Body of pancreas (tissue), 4 donors: Measurements from ENCODE around the gene GCH1. TPM values are rescaled to one million over a fixed set of nuclear protein-coding genes. Genes with fewer than 3 reads are reported as not detected.

Experiments used
- ATAC-seq: fragments of 150-250 bp; one replicate; pipeline ENCODE4 v1.9.1; 2016
- DNase-seq, 4 donors: peaks; one replicate each; pipeline ENCODE4 v3.0.0-alpha.2; 2019
- H3K27ac ChIP-seq, 4 donors: fragments of 200-600 bp; sonication (generic); 1 replicate in 3 of 4; 2 replicates in 1 of 4; pipeline versions ENCODE4 v1.5.1 to v1.6.1; 2016 to 2019; ENCODE audit warnings: mild to moderate bottlenecking in 1 of 4, mixed read lengths in 1 of 4, moderate library complexity in 1 of 4
- H3K27me3 ChIP-seq, 2 donors: fragments of 200-600 bp; sonication (generic); one replicate each; pipeline ENCODE4 v1.6.0; 2016; ENCODE audit warnings: mild to moderate bottlenecking in 1 of 2
- H3K36me3 ChIP-seq, 2 donors: fragments of 200-600 bp; sonication (generic); replicated peaks in 1 of 2; 2 replicates each; pipeline ENCODE4 v1.5.1; 2016; ENCODE audit warnings: low read depth in 2 of 2; ENCODE audit not compliant: insufficient read depth in 1 of 2
- H3K4me1 ChIP-seq: fragments of 200-600 bp; sonication (generic); one replicate; pipeline ENCODE4 v1.6.0; 2016
- H3K4me3 ChIP-seq, 2 donors: fragments of 200-600 bp; sonication (generic); 1 replicate in 1 of 2; 2 replicates in 1 of 2; pipeline ENCODE4 v1.5.1; 2016 to 2019
- H3K9me3 ChIP-seq, 3 donors: fragments of 200-600 bp; sonication (generic); 1 replicate in 2 of 3; 2 replicates in 1 of 3; pipeline ENCODE4 v1.5.1; 2016
- POLR2A ChIP-seq, 3 donors: fragments of 450-650 bp; IDR thresholded peaks; one replicate each; pipeline ENCODE4 v1.6.1; 2016; ENCODE audit warnings: antibody characterized with exemption in 3 of 3, mild to moderate bottlenecking in 2 of 3
- WGBS, 2 donors: methylation state at CpG; one replicate each; pipeline ENCODE4 v1.1.5; 2017; 5-methylcytosine and 5-hydroxymethylcytosine counted together
- intact Hi-C: fragments of 100-400 bp; cut with DNase I; formaldehyde crosslinking; loops from one replicate; pipeline ENCODE4 v1.15.1; 2023
- total RNA-seq, 2 donors: library from RNA; depleted of rRNA; stranded (reverse); fragments of >200 nt; gene quantifications; one replicate each; pipeline ENCODE4 v1.1.0, GENCODE V29; 2016
- TF ChIP-seq, protein P1 (sequence below), 7 experiments: fragments of 450-650 bp in 4 of 7; fragments of 200-600 bp in 3 of 7; sonication (generic) in 3 of 7; IDR thresholded peaks; one replicate each; pipeline ENCODE4 v1.5.1; 2016 to 2019; ENCODE audit warnings: antibody characterized with exemption in 7 of 7

Gene GCH1
- total RNA-seq, 2 donors from 2014 or later = 6.0 to 11.9 TPM

DNA sequence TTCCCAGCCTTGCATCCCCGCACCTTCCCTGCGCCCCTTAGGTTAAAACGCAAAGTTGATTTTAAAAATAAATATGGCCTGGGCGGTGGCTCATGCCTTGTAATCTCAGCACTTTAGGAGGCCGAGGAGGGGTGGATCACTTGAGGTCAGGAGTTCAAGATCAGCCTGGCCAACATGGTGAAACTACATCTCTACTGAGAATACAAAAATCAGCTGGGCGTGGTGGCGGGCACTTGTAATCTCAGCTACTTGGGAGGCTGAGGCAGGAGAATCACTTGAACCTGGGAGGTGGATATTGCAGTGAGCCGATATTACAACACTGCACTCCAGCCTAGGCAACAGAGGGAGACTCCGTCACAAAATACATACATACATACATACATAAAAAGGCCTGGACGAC is 96.0 kb downstream of the GCH1 start:
- DNase-seq (no peak), ATAC-seq (no peak)
- TF ChIP-seq, protein P1, sequence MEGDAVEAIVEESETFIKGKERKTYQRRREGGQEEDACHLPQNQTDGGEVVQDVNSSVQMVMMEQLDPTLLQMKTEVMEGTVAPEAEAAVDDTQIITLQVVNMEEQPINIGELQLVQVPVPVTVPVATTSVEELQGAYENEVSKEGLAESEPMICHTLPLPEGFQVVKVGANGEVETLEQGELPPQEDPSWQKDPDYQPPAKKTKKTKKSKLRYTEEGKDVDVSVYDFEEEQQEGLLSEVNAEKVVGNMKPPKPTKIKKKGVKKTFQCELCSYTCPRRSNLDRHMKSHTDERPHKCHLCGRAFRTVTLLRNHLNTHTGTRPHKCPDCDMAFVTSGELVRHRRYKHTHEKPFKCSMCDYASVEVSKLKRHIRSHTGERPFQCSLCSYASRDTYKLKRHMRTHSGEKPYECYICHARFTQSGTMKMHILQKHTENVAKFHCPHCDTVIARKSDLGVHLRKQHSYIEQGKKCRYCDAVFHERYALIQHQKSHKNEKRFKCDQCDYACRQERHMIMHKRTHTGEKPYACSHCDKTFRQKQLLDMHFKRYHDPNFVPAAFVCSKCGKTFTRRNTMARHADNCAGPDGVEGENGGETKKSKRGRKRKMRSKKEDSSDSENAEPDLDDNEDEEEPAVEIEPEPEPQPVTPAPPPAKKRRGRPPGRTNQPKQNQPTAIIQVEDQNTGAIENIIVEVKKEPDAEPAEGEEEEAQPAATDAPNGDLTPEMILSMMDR (IDR thresholded peaks at IDR 0.05) = no peak
- TF ChIP-seq POLR2A (IDR thresholded peaks at IDR 0.05) = no peak
- Histone ChIP-seq H3K27ac (no peak overlapping the region), H3K9me3 (no peaks in the 10 kb centered on the region), H3K4me1 (no peaks in the 10 kb centered on the region), H3K27me3 (no peaks in the 10 kb centered on the region), H3K4me3 (no peak overlapping the region), H3K36me3 (no peaks in the 10 kb centered on the region)
- intact Hi-C loops = no loop called here
- 71 to 78% methylated on average over 10 of the region's 10 CpGs for WGBS, 2 donors

DNA sequence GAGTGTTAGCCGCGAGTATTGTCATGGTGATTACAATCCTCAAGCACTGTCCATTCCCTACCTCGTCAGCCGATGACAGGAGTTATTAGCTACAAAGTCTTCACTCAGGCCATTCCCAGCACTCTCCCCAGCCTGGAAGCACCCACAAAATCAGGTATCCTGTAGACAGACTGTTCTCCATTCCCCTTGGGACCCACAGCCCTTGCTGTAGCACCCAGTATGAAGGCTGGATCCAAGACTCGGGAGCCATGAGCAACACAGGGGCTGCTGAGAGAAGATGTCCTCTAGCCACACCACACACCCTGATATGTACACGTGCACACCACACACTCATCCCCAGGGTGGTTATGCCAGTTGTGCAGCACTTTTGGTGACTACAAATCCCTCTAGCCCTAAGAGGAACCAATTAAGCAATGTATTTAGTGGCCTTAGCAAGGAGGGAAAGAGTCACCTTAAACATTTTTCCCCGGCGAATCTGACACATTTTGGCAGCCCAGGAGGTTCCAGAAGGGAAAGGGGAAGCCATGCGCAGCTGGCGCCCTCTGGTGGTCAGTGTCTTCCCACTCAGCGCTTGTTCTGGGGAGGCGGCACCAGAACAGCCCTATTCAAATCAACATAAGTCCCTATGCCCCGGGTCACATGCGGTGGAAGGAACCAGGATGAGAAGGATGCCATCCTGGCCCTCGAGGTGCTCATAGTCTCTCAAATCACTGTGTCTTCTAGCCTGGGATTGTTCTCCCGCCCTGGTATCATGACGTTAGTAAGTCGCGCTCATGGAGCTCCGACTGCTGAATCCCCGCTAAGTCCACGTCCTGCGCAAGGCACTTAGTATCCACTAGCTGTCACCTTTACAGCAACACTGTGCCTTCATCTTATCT is 96.9 kb downstream of the GCH1 start:
- no peak overlapping the region for H3K4me3 ChIP-seq
- ATAC-seq = peak; percentile 91
- no peaks in the 10 kb centered on the region for H3K27me3 ChIP-seq
- intact Hi-C loops = no loop called here
- no peaks in the 10 kb centered on the region for H3K36me3 ChIP-seq
- no peak overlapping the region for H3K27ac ChIP-seq
- no peak for TF ChIP-seq POLR2A (IDR thresholded peaks at IDR 0.05)
- TF ChIP-seq, protein P1 (IDR thresholded peaks at IDR 0.05) = peak; percentile 76 to 93 (median 83)
- no peaks in the 10 kb centered on the region for H3K4me1 ChIP-seq
- peak; percentile 80 to 83 (median 80) for DNase-seq
- 29 to 45% methylated on average over 17 to 23 of the region's 23 CpGs for WGBS, 2 donors
- H3K9me3 ChIP-seq = no peaks in the 10 kb centered on the region

DNA sequence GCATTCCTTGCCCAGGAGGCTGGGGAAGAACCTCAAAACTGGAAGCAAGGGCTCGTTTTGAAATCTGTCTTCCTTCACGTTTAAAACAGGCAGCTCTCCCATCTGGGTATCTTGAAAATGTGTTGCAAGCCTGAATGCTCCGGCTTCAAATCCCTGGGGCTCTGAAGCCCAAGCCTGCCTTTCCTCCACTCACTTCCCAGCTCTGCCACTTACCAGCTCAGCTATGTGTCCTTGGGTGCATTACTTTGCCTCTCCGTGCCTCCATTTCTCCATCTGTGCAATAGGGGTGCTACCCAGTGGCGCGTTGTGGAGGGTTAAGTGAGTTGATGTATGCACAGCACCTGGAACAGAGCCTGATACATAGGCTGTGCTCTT is 97.6 kb downstream of the GCH1 start:
- TF ChIP-seq POLR2A (IDR thresholded peaks at IDR 0.05) = no peak
- TF ChIP-seq, protein P1 (IDR thresholded peaks at IDR 0.05) = no peak
- Histone ChIP-seq H3K9me3 (no peaks in the 10 kb centered on the region), H3K27ac (no peak overlapping the region), H3K4me1 (no peaks in the 10 kb centered on the region), H3K4me3 (no peak overlapping the region), H3K36me3 (no peaks in the 10 kb centered on the region), H3K27me3 (no peaks in the 10 kb centered on the region)
- intact Hi-C loops = no loop called here
- DNase-seq = no peak
- no peak for ATAC-seq
- 50 to 54% methylated on average over 6 of the region's 6 CpGs for WGBS, 2 donors

DNA sequence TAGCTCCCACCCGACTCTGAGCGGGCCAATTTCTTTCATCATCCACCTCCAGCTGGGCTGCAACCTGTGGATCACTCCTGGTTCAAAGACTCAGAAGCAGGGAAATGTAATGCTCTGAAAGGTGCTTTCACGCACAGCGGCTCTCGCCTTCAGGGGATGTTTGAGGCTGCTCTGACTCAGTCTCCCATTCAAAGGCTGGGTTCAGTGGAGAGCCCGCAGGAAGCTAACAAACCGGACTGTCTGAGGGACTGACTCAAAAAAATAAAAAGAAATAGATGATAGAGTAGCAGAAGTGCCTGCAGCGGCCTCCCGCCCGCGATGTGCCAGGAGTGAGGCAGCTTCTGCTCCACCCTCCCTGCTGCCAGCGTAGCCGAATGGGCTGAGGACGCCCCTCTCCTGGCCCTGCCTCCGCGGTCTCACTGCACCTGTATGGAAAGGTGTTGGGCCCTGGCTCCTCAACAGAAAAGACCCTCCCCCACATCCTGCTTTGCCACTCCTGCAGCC is 98.0 kb downstream of the GCH1 start:
- WGBS, 2 donors = 57 to 65% methylated on average over 16 of the region's 16 CpGs
- ATAC-seq (no peak), DNase-seq (no peak)
- intact Hi-C loops = no loop called here
- no peak overlapping the region for H3K4me3 ChIP-seq
- H3K27me3 ChIP-seq = no peaks in the 10 kb centered on the region
- no peaks in the 10 kb centered on the region for H3K4me1 ChIP-seq
- TF ChIP-seq, protein P1 (IDR thresholded peaks at IDR 0.05) = no peak
- TF ChIP-seq POLR2A (IDR thresholded peaks at IDR 0.05) = no peak
- H3K36me3 ChIP-seq = no peaks in the 10 kb centered on the region
- H3K9me3 ChIP-seq = no peaks in the 10 kb centered on the region
- no peak overlapping the region for H3K27ac ChIP-seq
